Duodenal mucosa (tissue), 2 donors: Measurements from ENCODE around the gene SNRK.
A peak's percentile ranks its signal among the peaks of the same experiment; 100 is the strongest.

Source experiments
- H3K27ac ChIP-seq: one replicate; pipeline ENCODE4 v1.7.0; 2013; ENCODE audit warnings: low read depth, low read length
- H3K27me3 ChIP-seq, 2 donors: one replicate each; pipeline ENCODE4 v1.7.0; 2013; ENCODE audit warnings: low read length in 2 of 2, control low read depth in 1 of 2; ENCODE audit not compliant: insufficient read depth in 2 of 2, control insufficient read depth in 1 of 2
- H3K36me3 ChIP-seq, 2 donors: one replicate each; pipeline ENCODE4 v1.7.0; 2013; ENCODE audit warnings: low read length in 2 of 2, control low read depth in 1 of 2; ENCODE audit not compliant: insufficient read depth in 2 of 2, control insufficient read depth in 1 of 2
- H3K4me1 ChIP-seq, 2 donors: one replicate each; pipeline ENCODE4 v1.7.0; 2013; ENCODE audit warnings: low read length in 2 of 2, control low read depth in 1 of 2; ENCODE audit not compliant: insufficient read depth in 2 of 2, control insufficient read depth in 1 of 2
- H3K4me3 ChIP-seq, 2 donors: one replicate each; pipeline ENCODE4 v1.7.0; 2013; ENCODE audit warnings: low read length in 2 of 2, low read depth in 1 of 2
- H3K9ac ChIP-seq, 2 donors: one replicate each; pipeline ENCODE4 v1.7.0; 2013; ENCODE audit warnings: low read length in 2 of 2, low read depth in 1 of 2
- H3K9me3 ChIP-seq, 2 donors: one replicate each; pipeline ENCODE4 v1.7.0; 2013; ENCODE audit warnings: low read length in 2 of 2, control low read depth in 1 of 2; ENCODE audit not compliant: control insufficient read depth in 1 of 2

Gene SNRK

GRCh38 chr3:43268636-43269035 is 17.7 kb upstream of the SNRK start:
- Histone ChIP-seq H3K4me3 (no peak overlapping the region), H3K36me3 (no peaks in the 10 kb centered on the region), H3K27me3 (no peaks in the 10 kb centered on the region), H3K9me3 (no peaks in the 10 kb centered on the region), H3K9ac (no peak overlapping the region), H3K27ac (no peak overlapping the region), H3K4me1 (no peaks in the 10 kb centered on the region)

GRCh38 chr3:43270078-43270477 is 16.3 kb upstream of the SNRK start:
- no peak overlapping the region for H3K27ac ChIP-seq
- H3K27me3 ChIP-seq = no peaks in the 10 kb centered on the region
- H3K9ac ChIP-seq = no peak overlapping the region
- H3K9me3 ChIP-seq = no peaks in the 10 kb centered on the region
- H3K4me3 ChIP-seq = no peak overlapping the region
- no peaks in the 10 kb centered on the region for H3K4me1 ChIP-seq
- no peaks in the 10 kb centered on the region for H3K36me3 ChIP-seq

DNA sequence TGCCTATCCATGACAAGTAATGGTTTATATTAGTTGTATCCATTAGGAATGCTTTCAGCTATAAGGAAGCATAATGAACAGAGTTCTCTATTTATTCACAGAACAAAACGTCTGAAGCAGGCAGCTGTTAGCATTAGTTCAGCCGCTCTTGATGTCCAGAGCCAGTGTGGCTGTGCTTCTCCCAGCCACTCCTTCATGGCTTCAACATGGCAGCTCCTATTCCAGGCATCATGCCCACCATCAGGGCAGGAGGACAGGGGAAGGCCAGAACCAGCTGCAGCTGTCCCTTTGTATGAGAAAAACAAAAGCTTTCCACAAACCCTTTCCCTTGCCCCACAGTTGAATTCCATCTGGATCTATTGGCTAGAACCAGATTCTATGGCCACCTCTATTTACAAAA is 12.9 kb upstream of the SNRK start:
- Histone ChIP-seq H3K27me3 (no peaks in the 10 kb centered on the region), H3K4me1 (no peaks in the 10 kb centered on the region), H3K4me3 (no peak overlapping the region), H3K9ac (no peak overlapping the region), H3K36me3 (no peaks in the 10 kb centered on the region), H3K27ac (no peak overlapping the region), H3K9me3 (no peaks in the 10 kb centered on the region)

- H3K4me3 ChIP-seq = no peak overlapping the region
- H3K27ac ChIP-seq = no peak overlapping the region
- no peaks in the 10 kb centered on the region for H3K27me3 ChIP-seq
- no peaks in the 10 kb centered on the region for H3K9me3 ChIP-seq
- H3K36me3 ChIP-seq = no peaks in the 10 kb centered on the region
- no peak overlapping the region for H3K9ac ChIP-seq
- H3K4me1 ChIP-seq = no peaks in the 10 kb centered on the region
Measured at GRCh38 chr3:43279082-43279481, 7.3 kb upstream of the SNRK start.

DNA sequence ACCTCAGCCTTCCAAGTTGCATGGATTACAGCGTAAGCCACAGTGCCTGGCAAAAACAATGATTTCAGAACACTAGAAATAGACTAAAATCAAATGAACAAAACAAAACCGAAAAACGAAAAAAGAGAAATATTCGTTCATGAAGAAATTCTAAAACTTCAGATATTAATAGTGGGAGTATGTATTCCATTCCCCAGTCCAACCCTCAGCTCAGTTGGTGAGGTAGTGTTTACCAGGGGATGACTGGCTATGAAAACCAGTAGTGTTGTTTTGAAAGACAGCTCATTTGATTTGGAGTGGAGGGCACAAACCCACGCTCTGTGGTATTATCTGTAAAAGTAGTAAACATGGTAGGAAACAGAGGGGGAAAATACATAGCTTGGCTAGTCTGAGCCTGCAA is 6.8 kb upstream of the SNRK start:
- Histone ChIP-seq H3K9ac (no peak overlapping the region), H3K9me3 (no peaks in the 10 kb centered on the region), H3K27me3 (no peaks in the 10 kb centered on the region), H3K27ac (no peak overlapping the region), H3K4me1 (no peaks in the 10 kb centered on the region), H3K36me3 (no peaks in the 10 kb centered on the region), H3K4me3 (no peak overlapping the region)

DNA sequence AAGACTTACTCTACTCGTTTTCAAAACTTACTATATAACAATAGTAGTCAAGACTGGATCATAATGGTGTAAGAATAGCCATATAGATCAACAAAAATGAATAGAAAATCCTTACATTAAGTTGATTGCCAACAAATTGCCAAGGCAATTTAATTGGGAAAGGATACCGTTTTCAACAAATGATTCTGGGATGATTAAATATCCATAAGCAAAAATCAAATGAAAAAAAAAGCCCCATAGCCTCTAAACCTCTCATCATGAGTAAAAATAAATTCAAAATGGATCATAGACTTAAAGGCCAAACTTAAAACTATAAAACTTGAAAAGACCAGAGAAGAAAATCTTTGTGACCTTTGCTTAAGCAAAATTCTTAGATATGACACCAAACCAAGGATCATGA is 5.3 kb upstream of the SNRK start:
- Histone ChIP-seq H3K36me3 (no peaks in the 10 kb centered on the region), H3K27me3 (no peaks in the 10 kb centered on the region), H3K27ac (no peak overlapping the region)

GRCh38 chr3:43284171-43284570 is 2.2 kb upstream of the SNRK start:
- no peak overlapping the region for H3K9ac ChIP-seq
- H3K4me3 ChIP-seq = no peak overlapping the region
- no peaks in the 10 kb centered on the region for H3K9me3 ChIP-seq
- no peaks in the 10 kb centered on the region for H3K36me3 ChIP-seq
- H3K4me1 ChIP-seq = peaks cover 6 to 17% of the 10 kb centered on the region in 2 donors
- no peak overlapping the region for H3K27ac ChIP-seq
- H3K27me3 ChIP-seq = no peaks in the 10 kb centered on the region

More for the DNA sequence above, 5.3 kb upstream of the SNRK start:
- Histone ChIP-seq H3K9me3 (no peaks in the 10 kb centered on the region), H3K9ac (no peak overlapping the region), H3K4me3 (no peak overlapping the region), H3K4me1 (no peaks in the 10 kb centered on the region)

DNA sequence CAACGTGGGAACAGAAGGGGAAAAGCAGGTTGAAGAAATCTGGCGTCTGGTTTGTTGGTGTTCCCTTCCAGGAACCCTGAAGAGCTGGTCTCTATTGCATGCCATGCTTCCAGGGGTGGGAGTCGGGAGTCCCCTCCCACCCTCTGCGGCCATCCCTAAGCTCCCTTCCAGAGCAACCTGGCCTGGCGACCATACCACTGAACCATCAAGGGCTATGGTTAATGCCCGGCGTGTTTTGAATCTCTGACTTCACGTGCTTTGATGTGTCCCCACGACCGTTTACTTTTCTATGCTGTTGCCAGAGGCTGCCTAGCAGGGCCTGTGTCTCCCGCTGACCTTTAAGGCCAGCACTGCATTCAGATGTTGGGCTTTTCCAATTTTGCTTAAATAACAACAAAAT is 696 bp upstream of the SNRK start:
- no peak overlapping the region for H3K4me3 ChIP-seq
- no peak overlapping the region for H3K27ac ChIP-seq
- H3K27me3 ChIP-seq = no peaks in the 10 kb centered on the region
- no peaks in the 10 kb centered on the region for H3K9me3 ChIP-seq
- peaks cover 0 to 4% of the 10 kb centered on the region in 2 donors for H3K36me3 ChIP-seq
- peaks cover 21 to 32% of the 10 kb centered on the region in 2 donors for H3K4me1 ChIP-seq
- no peak overlapping the region for H3K9ac ChIP-seq

DNA sequence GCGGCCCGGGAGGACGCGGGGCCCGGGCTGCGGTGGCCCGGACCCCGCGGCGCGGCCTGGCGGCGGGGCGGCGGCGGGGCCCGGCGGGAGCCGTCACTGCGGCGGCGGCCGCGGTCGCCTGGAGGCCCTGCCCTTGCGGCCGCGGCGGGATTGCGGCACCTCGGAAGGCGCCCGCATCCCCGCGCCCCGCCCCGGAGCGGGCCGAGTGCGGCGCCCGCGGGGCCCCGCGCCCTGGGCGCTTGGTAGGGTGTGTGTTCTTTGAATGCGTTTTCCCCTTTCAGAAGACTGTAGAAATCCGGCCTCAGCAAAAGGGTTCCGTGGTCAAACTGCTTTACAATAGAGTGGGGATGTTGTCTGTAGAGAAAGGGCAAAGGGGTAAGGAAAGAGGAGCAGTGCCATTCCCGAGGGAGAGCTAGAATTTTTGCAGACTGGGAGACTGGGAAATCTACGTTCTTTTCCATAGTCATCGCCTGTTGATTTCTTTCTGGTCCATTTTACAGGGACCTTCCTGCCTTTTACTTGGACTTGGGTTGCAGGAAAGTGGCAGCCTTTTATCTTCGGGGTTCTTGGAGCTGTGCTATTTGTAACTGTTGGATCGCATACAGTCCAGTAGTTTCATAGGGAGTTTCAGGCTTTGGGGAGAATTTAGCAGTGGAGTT is 630 bp downstream of the SNRK start:
- Histone ChIP-seq H3K27ac (peak overlapping the region; percentile 81), H3K4me3 (peak overlapping the region; percentile 85 to 94), H3K9me3 (no peaks in the 10 kb centered on the region), H3K36me3 (peaks cover 0 to 7% of the 10 kb centered on the region in 2 donors), H3K27me3 (no peaks in the 10 kb centered on the region), H3K4me1 (peaks cover 34 to 44% of the 10 kb centered on the region in 2 donors), H3K9ac (peak overlapping the region; percentile 93 to 97)

GRCh38 chr3:43287500-43287873 is 1.1 kb downstream of the SNRK start:
- Histone ChIP-seq H3K27me3 (no peaks in the 10 kb centered on the region), H3K4me3 (peak overlapping the region; percentile 85 to 94), H3K4me1 (peaks cover 35 to 50% of the 10 kb centered on the region in 2 donors)

More at GRCh38 chr3:43287500-43287873, 1.1 kb downstream of the SNRK start:
- H3K9ac ChIP-seq = peak overlapping the region; percentile 93 to 97
- H3K9me3 ChIP-seq = no peaks in the 10 kb centered on the region
- H3K27ac ChIP-seq = peak overlapping the region; percentile 73
- peaks cover 0 to 7% of the 10 kb centered on the region in 2 donors for H3K36me3 ChIP-seq
